D721Med (cell line): Measurements from ENCODE around the gene CCR9.

Source experiments
- DNase-seq: peaks from one replicate; pipeline ENCODE4 v3.0.0; 2011; ENCODE audit warnings: low spot score; ENCODE audit not compliant: insufficient read length
- FAIRE-seq: peaks from 2 replicates; lab custom pipeline; 2011; peaks lifted over from hg19 to GRCh38; lab: Jason Lieb, UNC
- TF ChIP-seq, protein P1 (sequence below): IDR thresholded peaks from 2 replicates; pipeline ENCODE4 v1.5.1; 2012; ENCODE audit warnings: mild to moderate bottlenecking, control low read depth; ENCODE audit not compliant: insufficient read depth; ENCODE audit errors: missing control alignments

Gene CCR9

DNA sequence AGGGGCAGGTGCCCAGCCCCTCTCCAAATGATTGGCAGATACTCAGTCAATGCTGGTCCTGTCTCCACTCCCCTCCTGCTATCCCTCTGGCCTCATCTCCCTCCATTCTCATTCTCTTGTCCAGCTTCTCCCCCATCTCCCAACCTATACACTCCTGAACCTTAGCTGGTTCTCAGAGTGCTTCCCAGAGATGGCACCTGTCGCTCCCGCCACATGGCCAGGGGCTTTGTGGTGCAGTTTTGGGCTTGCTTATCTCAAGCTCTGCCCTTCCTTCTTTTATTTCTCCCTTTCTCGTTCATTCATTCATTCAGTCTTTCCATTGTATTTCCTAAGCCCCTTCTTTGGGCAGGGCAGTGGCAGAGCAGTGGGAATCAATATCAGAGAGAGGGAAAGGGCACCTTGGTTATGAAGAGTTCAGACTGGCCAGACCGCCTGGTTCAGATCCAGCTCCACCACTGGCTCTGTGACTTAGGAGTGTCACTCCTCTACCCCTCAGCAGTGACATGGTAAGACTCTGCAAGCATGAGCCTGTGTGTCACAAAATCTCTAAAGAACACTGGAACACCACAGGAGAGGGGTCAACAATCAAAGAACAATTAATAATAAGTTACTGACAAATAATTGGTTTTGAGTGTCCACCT, 36.7 kb downstream of the CCR9 start:
- DNase-seq (no peak), FAIRE-seq (no peak)
- TF ChIP-seq, protein P1, sequence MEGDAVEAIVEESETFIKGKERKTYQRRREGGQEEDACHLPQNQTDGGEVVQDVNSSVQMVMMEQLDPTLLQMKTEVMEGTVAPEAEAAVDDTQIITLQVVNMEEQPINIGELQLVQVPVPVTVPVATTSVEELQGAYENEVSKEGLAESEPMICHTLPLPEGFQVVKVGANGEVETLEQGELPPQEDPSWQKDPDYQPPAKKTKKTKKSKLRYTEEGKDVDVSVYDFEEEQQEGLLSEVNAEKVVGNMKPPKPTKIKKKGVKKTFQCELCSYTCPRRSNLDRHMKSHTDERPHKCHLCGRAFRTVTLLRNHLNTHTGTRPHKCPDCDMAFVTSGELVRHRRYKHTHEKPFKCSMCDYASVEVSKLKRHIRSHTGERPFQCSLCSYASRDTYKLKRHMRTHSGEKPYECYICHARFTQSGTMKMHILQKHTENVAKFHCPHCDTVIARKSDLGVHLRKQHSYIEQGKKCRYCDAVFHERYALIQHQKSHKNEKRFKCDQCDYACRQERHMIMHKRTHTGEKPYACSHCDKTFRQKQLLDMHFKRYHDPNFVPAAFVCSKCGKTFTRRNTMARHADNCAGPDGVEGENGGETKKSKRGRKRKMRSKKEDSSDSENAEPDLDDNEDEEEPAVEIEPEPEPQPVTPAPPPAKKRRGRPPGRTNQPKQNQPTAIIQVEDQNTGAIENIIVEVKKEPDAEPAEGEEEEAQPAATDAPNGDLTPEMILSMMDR: no peak

DNA sequence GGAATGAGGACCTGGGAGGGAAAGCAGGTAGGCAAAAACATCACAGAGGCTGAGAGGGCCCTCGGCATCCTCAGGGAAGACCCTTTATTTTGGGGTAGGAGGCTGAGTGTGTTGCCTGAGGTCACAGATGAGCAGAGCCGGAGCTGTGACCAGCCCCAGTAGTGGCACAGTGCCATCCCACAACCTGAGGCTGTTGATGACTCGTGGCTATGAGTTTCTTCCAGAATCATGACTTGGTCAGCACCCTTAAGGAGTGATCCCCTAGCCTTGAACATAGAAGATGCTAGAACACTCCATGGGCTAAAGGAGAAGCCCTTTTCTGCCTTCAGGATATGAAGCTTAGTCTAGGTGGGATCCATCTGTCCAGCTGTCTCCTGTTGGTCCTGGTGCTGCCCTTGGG, 37.4 kb downstream of the CCR9 start:
- DNase-seq: no peak
- TF ChIP-seq, protein P1: no peak
- FAIRE-seq: no peak

DNA sequence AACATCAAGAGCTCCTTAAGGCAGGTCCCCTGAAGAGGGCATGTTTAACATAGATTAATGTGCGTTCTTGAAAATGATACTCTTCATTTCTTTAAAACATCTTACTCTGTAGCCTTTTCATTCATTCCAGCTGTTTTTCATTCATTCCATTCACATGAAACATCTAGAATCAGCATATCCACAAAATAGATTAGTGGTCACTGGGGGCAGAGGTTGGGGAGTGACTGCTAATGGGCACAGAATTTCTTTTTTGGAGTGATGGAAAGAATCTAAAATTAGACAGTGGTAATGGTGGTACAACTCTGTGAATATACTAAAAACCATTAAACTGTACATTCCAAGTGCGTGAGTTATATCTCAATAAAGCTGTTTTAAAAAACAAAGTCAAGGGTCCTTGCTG, 41.5 kb downstream of the CCR9 start:
- DNase-seq (no peak), FAIRE-seq (no peak)
- TF ChIP-seq, protein P1: no peak

DNA sequence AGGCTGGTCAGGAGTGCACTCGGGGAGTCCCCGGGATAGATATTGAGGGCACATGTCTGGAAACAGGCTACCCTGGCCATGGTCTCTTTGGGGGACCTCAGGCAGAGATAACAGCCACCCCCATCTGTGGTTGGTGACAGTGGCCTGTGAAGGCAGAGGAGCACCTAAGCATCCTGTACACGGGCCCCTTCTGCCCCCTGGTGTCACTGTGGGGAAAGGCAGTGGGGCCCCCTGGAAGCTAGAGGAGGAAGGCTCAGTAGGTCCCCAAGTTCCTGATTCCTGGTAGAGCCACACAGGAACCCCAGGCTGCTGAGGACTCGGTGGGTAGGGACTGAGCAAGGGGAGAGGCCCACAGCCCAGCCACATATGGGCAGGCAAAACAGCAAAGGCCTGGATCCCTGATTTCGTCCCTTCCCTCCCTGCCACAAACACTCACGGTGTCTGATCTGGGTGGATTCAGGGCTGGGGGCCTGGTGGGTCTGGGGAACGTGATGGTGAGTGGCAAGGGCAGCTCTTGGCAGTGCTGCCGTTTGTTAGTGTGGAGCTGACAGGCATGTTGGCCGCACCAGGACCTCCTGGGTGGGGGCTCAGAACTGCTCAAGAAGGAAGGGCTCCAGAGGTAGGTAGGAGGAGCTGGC, 42.8 kb downstream of the CCR9 start:
- TF ChIP-seq, protein P1: peak; percentile 42
- peak; percentile 48 for DNase-seq
- FAIRE-seq: no peak

DNA sequence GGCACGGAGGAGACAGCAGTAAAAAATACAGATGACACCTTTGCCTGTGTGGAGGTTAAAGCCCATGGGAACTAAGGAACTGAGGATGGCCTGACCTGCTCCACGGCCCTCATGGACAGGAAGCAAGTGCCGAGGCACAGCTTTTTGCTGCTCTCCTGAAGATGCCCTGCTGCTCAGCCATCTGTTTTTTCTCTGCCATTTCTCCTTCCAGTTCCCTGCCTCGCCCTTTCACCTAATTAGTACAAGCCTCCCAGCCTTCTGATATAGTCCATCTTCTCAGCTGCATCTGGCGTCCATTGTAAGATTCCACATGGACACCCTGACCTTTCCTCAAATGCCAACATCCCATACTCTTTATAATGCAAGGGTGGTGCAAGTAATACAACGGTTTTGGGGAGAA, 45.2 kb downstream of the CCR9 start:
- DNase-seq: no peak
- FAIRE-seq: no peak
- TF ChIP-seq, protein P1: no peak

DNA sequence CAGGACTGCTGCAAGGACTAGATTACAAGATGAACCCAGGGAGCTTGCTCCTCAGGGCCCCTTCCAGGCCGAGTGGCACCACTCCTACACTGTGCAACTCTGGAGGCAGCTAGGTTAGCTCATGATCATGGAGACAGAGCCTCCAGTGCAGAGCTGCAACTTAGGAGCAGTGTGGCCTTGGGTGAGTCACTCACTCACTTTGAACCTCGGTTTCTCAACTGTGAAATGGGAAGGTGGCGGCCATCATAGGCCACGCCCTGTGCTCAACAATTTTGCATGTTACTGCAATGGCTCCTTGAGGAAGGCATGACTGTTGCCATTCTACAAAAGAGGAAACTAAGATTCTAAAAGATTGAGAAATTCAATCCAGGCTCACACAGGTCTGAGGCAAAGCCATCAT, 45.8 kb downstream of the CCR9 start:
- DNase-seq: no peak
- FAIRE-seq: no peak

More for the DNA sequence above, 45.8 kb downstream of the CCR9 start:
- TF ChIP-seq, protein P1: no peak
